Stimulated activated CD8-positive, alpha-beta memory T cell treated with anti-CD3 and anti-CD28 coated beads, Interleukin-15, amount 100 ng/mL, for 1 hour (primary cell): Measurements from ENCODE around the gene DHX57.
"Not testable (repeated sequence)": the region's sequence is repeated elsewhere in the genome, so short reads cannot be mapped to it uniquely, and the experiment has no call there.

ENCODE experiments used
- DNase-seq: peaks from one replicate; pipeline ENCODE4 v3.0.0-alpha.2; 2020; ENCODE audit warnings: low read depth

DHX57 gene

DNA sequence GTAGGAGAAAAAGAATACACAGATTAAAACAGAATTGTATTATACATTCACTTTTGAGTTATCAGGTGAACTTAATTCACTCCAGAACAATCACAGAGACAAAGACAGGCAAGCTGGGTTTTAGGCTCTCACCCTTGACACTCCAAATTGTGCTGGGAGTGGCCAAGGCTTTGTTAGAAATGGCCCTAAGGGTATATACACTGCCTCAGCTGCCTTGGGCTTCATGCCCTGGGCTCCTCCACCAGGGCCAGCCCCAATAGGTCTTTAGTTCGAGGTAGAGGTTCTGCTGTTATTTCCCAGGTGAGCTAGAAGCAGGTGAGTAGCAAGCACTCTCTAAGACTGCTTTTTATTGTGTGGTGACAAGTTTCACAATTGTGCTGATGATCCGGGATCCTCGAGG, 77.8 kb downstream of the DHX57 start:
- DNase-seq = no peak

DNA sequence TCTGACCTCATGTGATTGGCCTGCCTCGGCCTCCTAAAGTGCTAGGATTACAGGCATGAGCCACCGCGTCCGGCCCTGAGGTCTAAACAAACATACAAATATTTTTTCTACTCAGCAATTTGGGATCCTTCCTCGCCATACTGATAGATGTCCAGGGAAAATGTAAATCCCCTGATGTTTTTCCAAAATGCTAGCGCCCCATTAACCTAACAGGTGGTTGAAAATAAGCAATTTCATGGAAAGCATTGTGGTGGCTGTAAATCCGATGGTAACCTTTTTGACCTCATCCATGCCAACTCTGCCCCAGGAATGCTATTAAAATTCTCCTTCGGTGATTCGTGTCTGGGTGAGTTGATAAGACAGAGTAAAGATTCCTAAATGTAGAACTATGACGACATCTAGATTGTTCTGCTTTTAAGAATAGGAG, 78.5 kb downstream of the DHX57 start:
- no peak for DNase-seq

DNA sequence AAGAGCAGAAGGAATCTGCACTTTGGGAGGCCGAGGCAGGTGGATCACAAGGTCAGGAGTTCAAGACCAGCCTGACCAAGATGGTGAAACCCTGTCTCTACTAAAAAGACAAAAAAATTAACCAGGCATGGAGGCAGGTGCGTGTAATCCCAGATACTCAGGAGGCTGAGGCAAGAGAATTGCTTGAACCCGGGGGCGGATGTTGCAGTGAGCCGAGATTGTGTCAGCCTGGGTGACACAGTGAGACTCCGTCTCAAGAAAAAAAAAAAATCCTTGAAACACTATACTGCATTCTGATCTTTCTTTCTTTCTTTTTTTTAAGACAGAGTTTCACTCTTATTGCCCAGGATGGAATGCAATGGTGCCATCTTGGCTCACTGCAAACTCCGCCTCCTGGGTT, 80.7 kb downstream of the DHX57 start:
- DNase-seq = not testable (repeated sequence)

DNA sequence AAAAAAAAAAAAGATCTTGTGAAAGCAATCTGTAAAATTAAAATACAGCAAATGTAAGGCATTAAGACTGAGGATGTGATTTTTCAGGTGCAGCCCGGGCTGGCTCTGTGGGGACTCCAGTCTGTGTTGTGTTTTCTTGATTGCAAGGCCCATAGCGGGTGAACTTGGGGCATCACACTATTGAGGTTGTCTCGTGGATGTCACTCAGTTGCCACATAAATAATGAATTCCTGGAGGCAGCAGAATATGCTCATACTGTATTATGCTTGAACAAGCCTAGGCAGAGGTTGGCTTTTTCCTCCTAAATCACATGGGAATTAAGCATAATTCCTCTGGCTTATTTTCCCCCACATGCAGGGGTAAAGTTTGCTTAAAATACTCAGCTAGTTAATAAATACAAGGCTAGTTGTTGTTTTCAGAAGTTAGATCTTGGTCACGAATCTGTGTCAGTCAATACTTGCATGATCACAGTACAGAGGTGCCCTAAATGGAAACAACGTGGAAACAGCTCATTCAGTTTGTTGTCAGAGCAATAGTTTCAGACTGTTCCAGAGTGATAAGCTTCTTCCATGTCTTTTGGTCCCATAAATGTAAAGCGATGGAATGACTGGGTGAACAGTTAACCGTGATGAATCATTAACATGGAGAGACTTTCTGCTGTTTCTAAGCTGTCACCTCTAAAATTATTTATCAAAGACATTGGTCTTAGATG, 81.3 kb downstream of the DHX57 start:
- DNase-seq = no peak

DNA sequence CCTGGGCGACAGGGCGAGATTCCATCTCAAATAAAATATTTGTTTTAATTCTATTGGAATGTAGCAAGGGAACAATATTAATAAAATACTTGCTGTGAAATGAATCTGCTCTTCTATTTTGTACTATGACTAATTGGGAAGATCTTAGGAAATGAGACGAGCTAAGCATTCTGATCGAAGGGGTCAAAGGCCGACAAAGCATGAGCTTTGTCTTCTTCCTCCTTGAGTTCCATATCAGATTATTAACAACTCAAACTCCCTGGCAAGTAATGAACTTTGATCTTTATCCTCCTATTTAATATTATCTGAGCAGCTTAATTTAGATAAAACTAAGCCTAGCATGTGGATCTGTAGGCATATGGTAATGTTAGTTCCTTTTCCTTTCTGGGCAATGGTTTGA, 82.2 kb downstream of the DHX57 start:
- no peak for DNase-seq

DNA sequence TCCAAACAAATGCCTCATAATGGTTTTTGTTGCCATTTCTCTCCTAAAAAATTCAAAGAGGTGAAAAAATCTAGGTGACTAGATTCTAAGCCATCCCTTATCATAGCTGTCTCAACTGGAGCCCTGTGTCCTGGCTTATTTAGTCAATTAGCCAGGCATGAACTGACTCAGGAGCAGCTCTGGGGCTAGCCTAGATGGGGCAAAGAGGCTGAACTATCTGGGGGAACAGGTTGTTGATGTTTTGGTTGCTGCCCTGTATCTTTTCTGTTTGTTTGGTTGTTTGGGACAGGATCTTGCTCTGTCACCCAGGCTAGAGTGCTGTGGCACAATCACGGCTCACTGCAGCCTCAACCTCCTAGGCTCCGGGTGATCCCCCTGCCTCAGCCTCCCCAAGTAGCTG, 83.0 kb downstream of the DHX57 start:
- no peak for DNase-seq

DNA sequence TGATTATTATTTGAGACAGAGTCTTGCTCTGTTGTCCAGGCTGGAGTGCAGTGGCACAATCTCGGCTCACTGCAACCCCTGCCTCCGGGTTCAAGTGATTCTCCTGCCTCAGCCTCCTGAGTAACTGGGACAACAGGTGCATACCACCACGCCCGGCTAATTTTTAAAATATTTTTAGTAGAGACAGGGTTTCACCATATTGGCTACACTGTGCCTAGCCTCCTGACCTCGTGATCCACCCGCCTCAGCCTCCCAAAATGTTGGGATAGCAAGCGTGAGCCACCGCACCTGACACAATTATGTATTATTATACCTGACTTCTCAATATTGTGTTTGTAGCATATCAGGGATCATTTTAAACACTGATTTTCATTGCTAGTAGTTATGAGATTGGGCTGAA, 83.4 kb downstream of the DHX57 start:
- not testable (repeated sequence) for DNase-seq

DNA sequence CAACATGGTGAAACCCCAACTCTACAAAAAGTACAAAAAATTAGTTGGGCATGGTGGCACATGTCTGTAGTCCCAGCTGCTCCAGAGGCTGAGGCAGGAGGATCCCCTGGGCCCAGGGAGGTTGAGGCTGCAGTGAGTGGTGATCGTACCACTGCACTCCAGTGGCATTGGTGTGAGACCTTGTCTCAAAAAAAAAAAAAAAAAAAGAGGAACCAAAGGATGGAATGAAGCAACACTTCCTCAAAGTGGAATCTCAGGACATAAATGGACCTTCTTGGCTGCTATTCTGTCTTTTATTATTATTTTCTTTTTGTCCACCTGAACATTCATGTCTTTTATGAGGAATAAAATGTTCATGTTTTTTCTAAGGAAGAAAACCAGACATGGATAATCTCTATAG, 84.0 kb downstream of the DHX57 start:
- DNase-seq = no peak

DNA sequence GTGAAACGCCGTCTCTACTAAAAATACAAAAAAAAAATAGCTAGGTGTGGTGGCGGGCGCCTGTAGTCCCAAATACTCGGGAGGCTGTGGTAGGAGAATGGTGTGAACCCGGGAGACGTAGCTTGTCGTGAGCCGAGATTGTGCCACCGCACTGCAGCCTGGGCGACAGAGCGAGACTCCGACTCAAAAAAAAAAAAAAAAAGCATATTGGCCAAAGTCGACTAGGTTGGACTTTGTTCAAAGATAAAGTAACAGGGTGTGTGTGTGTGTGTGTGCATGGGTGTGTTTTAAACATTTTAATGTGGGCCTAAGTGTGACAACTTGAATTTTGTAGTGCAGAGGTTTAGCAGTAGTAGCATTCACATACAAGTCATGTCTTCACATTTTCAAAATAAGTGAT, 86.0 kb downstream of the DHX57 start:
- no peak for DNase-seq

DNA sequence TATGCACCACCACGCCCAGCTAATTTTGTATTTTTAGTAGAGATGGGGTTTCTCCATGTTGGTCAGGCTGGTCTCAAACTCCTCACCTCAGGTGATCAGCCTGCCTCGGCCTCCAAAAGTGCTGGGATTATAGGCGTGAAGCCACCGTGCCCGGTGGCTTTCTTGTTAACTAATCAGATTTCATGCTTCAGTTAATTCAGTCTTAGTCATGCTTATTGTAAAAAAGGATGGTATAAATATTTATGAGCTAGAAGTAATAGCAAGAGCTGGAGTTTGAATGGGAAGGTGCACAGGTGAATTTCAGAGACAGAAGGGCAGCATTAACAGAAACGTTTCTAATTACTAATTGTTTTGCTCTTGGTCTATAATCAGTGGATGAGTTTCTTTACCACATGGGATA, 87.4 kb downstream of the DHX57 start:
- no peak for DNase-seq

DNA sequence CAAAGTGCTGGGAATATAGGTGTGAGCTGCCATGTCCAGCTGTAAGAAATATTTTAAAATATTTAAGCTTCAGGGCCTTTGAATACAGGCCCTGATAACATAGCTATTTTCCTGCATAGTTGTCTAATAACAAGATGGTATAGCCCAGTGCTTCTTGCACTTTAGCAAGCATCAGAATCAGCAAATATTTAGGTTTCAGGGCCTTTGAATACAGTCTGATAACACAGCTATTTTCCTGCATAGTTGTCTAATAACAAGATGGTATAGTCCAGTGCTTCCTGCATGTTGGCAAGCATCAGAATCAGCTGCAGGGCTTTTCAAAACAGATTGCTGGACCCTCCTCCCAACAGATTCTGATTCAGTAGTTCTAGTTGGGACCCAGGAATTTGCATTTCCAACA, 92.1 kb downstream of the DHX57 start:
- no peak for DNase-seq

DNA sequence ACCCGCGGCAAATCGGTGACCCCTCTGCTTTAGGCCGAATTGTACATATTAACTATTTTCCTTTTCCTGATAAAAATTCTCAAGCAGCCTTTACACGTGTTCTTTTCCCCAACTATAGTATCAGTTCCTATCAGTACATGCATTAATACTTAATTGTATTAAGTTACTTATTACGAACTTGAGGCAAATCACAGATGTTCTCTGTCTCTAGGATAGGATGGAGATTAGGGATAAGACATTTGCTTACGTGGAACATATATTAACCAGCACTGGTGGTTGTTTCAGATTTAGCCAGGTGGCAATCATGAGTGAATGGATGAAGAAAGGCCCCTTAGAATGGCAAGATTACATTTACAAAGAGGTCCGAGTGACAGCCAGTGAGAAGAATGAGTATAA, 97.0 kb downstream of the DHX57 start:
- no peak for DNase-seq

DNA sequence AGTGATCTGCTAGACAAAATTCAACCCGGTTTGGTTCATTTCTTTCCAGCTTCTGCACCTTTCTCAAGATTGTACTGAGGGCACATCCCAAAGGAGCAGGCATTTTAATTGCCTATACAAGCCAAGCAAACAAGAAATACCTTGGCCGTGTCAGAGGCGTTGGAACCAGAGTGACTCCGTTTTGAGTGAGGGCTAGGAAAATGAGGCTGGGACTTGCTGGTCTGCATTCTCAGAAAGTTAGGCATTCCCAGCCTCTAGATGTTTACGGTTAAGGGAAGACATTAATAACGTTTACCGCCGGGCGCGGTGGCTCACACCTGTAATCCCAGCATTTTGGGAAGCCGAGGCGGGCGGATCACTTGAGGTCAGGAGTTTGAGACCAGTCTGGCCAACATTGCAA, 99.2 kb downstream of the DHX57 start:
- DNase-seq = no peak

DNA sequence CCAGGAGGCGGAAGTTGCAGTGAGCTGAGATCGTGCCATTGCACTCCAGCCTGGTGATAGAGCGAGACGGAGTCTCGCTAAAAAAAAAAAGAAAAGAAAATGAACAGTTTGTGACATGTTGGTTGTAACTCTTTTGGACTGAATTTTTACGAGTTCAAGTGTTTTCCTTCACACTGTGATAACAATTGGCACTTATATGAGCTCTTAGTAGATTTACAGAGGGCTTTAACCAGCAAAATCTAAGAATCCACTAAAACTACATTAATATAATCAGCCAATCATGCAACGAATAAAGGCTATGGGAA, 99.9 kb downstream of the DHX57 start:
- no peak for DNase-seq

DNA sequence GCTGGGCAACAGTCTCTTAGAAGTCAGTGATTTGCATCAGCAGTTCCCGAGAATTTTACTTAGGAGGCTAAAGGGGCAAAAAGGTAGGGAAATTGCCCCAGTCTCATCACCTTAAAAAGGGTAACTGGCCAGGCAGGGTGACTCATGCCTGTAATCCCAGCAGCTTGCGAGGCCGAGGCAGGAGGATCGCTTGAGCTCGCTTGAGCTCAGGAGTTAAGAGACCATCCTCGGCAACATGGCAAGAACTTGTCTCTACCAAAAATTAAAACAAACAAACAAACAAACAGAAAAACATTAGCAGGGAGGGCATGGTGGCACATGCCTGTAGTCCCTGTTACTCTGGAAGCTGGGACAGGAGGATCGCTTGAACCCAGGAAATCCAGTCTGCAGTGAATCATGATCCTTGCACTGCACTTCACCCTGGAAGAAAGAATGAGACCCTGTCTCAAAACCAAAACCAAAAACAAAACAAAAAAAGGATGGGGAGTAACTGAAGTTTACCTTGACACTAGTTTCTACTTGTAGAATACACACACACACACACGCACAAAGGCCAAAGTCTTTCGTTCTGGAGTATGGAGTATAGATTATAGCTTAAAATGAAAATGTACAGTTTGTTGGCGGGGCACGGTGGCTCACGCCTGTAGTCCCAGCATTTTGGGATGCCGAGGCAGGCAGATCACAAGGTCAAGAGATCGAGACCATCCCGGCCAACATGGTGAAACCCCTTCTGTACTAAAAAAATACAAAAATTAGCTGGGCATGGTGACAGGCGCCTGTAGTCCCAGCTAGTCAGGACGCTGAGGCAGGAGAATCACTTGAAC, 100.4 kb downstream of the DHX57 start:
- DNase-seq = no peak

DNA sequence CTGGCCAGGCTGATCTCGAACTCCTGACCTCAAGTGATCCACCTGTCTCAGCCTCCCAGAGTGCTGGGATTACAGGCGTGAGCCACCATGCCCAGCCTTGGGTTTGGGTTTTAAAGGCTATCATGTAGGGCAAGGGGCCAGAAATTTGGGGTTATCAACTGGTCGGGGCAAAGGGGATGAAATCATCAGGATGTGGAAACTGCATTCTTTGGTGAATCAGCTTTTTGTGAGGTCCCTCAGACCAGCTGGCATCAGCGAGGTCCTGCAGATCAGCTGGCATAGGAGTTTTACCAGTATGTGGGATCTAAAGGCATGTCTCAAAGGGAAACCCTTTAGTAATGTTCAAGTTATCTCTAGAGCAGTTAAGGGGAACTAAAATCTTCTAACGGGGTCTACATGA, 104.1 kb downstream of the DHX57 start:
- no peak for DNase-seq

DNA sequence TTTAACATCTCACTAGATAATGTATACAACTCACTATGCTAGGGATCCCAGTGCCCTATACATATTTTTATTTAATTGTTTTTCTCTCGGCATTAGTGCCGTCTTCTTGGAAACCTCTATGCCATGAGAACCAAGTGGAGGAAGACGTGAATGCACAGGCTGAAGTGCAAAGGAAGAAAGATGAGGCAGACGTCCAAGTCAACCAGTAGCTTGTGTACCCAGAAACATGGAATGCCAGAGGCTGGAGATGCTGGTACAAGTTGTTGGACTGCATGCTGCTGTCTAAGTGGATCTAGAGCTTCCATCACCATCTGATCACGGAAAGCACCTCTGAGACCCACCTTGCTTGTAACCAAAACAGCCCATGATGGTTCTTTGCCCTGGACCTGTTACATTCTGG, 110.2 kb downstream of the DHX57 start:
- no peak for DNase-seq

DNA sequence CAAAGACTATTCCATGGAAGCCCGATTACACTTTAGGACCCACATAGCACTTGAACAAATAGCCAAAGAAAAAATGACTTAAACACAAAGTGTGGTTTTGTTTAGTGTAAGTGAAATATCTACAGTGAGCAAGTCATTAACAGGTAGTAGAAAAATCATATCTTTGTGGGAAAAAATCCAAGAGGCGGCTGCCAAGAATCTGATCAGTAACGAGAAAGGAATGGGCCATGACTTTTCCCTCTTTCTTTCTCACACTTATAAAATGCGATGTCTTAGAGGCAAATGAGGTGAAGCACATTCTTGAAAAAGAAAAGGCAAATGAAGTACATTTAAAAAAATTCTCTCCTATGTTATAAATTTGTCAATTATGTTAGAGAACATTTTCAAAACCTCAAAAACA, 110.6 kb downstream of the DHX57 start:
- no peak for DNase-seq

DNA sequence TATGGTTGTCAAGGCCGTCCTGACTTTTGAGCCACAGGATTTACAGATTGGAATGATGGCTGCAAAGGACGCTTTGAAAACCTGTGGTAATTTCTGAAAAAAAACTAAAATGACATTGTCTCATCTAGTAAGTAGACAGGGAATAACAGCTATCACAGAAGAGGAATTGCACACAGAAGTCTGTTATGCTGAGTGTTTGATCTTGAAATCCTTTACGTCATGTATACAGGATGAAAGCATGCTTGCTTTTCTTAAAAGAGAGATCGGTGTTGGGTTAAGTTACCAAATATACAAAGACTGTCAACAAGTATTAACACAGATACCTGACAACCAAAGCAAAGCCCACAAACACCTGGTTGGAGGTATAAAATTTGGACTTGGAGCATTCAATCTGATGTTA, 112.0 kb downstream of the DHX57 start:
- no peak for DNase-seq

DNA sequence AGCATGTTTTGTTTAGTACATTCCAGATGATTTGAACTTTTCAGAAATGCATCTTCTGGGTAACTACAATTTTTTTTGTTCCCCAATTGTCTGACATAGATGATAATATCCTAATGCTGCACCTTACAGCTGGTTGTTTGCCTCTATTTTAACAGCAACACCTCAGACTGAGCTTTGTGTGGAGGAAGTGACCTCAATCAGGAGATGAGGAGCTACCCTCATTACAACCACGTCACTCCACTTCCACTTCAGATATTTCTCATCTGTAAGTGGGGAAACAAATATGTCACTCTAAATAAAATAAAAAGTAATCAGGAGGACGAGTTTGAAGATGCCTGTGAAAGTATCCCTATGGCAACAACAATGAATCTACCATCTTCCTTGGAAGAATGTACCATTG, 112.5 kb downstream of the DHX57 start:
- DNase-seq = no peak

DNA sequence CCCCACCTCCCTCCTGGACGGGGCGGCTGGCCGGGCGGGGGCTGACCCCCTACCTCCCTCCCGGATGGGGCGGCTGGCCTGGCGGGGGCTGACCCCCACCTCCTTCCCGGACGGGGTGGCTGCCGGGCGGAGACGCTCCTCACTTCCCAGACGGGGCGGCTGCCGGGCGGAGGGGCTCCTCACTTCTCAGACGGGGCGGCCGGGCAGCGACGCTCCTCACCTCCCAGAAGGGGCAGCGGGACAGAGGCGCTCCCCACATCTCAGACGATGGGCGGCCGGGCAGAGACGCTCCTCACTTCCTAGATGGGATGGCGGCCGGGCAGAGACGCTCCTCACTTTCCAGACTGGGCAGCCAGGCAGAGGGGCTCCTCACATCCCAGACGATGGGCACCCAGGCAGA, 119.8 kb downstream of the DHX57 start:
- DNase-seq = not testable (repeated sequence)

DNA sequence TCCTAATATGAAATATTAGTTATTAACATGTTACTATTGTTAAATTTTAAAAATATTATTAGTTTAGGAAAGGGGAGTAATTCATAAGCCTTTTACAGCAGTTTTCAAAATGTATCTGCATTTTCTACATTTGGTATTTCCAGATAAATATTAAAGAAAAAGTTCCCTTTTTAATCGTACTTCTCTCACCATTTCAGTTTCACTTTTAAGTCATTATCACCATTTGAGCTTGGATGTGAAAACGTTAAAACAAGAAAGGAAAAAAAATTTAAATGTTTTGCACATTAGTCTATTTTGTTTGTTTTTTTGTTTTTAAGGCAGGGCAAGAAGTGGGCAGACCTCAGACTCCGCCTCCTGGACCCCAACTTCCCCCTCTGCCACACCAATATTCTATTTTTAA, 121.2 kb downstream of the DHX57 start:
- no peak for DNase-seq

DNA sequence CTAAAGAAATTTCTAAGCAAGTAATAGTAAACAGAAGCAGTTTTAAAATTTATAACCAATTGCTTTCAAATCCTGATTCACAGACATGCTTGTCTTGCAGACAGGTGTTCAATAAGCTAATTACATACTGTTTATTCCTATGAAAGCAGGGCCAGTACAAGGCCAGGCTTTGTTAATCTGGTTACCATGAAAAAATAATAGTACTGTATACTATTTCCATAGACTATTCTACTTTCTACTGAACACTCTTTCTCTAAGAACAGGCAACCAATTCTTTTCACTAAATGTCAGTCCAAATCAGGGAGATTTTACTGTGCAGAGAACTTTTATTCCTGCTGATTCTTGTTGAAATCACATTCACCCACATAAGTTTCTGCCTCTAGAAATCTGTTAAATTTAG, 121.7 kb downstream of the DHX57 start:
- DNase-seq = no peak
